Fibroblast of skin of right biceps (primary cell): ENCODE data around the gene PXDN.

Source experiments
- DNase-seq: peaks from one replicate; pipeline ENCODE4 v3.0.0-alpha.2; 2013

The PXDN gene

GRCh38 chr2:1645761-1646476, 98.4 kb downstream of the PXDN start:
- DNase-seq: no peak

GRCh38 chr2:1644427-1644826, 99.9 kb downstream of the PXDN start:
- DNase-seq: no peak

DNA sequence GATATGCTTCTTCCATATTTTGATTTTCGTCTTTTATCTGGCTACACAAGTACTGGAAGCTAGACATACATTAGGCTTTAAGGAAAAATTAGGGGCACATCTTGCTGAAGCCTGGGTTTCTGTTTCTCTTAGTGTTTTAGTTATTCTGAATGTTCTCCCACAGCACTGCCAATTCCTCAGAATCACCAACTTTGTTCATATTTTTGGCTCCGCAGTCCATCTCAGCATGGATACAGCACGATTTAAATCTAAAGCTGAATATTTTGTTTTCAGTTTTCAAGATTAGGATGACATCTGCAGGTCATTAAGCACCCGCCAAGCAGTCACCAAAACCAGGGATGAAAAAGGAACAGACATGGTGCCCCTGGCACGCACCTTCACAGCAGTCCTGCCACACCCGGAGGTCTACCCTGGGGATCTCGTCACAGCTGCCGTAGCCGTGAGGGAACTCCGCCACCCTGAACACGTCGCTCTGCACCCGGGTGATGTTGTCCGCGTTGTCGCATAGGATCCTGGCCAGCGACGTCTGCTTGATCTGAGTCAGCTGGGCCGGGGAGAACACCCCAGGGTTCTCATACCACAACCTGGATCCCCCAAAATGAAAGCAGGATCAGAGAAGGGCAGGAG, 101.2 kb downstream of the PXDN start:
- no peak for DNase-seq

GRCh38 chr2:1642066-1642861, 102.1 kb downstream of the PXDN start:
- peak; percentile 75 for DNase-seq

DNA sequence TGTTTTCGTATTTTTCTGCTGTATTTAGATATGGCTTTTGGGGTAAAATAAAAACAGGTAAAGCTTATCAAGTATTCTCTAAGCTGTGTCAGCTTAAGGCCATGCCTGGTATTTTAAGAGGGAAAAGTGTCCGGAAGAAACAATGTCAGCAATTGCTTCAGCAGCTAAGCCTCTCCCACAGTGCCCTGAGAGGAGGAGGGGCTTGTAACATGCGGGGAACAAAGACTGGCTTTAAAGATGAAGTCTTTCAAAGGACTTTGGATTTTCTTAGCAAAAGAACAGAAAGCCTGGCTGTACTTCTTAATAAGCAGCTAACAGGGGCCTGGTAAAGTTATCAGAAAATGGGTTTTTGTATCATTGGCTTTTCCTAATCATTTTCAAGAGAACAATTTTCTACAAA, 102.8 kb downstream of the PXDN start:
- DNase-seq: peak; percentile 22

- DNase-seq: no peak
Measured at GRCh38 chr2:1640301-1641135, 103.8 kb downstream of the PXDN start.

GRCh38 chr2:1639086-1639858, 105.0 kb downstream of the PXDN start:
- DNase-seq: no peak

DNA sequence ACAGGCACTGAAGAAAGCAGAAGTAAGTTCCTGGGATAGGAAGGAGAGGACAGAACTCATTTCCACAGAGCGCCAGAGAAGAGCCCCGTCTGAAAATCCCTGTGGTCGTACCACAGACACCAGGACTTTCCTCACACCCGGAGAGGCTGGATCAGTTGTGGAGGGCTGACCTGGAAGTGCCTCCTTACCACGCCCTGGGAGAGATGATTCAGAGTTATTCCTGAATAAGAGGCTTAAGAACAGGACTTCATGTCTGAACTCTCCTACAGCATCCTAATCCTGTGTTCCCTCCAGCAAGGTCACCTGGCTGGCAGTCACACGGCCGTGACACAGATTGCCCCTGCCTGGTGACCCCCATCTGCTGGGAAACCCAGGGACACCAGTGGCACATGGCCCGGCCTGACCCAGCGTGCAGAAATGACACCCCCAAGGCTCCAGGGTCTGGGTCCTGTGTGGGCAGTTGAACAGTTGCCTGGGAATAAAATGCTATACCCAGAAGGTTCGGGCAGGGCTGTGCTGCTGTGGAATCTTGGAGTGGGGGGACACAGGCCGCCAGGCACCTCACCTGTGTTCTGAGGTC, 105.9 kb downstream of the PXDN start:
- no peak for DNase-seq

DNA sequence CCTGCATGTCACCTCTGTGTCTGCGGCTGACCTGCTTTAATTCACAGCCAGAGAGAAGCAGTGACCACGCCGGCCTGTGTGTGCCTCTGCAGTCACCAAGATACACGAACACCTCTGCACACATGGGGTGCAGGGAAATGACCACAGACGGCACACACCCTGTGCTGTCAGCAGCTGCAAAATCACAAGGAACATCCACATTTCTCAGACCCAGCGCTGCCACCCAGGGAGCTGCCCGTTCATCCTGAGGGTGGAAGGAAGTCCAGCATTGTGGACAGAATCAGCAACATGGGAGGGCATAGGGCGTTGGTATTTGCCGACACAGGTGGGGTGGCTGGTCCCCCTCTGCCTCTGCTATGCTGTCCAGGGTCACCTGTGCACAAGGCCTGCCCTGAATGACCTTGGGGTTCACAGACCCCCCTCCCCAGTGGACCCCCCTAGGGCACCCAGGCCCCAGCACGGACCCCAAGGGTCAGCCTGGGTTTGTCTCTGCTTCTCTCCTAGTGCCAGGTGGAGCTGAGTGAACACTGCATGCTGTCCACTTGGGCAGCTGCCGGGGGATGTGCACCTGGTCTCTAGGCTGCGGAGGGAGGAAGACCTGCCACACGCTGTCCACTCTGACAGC, 107.4 kb downstream of the PXDN start:
- DNase-seq: no peak

GRCh38 chr2:1635823-1636222, 108.5 kb downstream of the PXDN start:
- no peak for DNase-seq

GRCh38 chr2:1634681-1635341, 109.5 kb downstream of the PXDN start:
- DNase-seq: no peak

DNA sequence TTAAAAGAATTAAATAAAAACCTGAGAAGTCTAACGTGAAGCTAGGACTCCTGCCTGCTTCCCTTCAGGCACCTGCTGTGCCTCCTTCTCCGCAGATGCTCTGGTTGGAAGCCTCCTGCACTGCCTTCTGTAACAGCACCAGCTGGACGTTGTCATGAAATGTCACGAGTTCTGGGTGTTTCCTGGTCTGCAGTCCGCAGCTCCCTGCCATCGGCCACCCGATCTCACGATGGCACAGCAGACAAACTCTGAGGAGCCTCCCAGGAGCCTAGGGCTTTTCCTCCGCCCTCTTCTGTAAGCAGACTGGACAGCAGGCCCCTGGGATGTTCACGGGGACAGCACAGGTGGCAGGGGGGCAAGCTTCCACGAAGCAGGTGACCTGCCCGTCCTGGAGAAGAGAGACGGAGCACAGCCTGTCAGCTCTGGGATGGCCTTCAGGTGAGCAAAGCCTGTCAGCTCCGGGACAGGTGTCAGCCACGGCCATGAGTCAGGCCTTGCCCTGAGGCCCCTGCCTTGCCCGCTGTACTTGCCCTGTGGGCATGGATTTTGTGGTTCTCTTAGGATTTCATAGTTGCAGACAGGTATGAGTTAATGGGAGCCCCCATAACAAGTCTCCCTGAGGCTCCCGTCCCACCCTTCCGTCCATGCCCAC, 110.3 kb downstream of the PXDN start:
- no peak for DNase-seq

DNA sequence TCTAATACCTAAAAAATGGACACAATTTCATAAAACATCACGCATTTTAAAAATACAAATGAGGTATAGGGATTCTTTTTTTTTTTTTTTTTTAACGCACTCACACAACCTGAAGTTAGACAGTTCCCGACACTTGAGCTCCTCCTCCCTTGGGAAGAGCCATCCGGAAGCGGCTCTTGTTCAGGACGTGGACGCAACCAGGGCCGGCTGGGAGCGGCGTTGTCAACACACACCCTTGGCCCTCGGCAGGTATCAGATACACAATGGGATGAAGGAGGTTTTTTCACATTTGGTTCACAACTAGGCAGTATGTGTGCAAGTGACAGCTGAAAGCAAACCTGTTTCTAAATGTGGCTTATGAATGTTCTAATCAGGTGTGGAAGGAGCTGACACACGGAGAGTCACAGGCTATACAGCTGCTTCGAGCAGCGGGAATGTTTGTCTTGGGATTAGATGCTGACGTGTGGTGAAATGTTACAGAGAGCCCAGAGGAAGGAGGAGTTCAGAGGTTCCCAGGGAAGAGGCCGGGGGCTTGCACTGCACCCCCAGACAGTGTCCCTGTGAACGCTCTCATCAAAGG, 111.1 kb downstream of the PXDN start:
- no peak for DNase-seq

- DNase-seq: no peak
Measured at GRCh38 chr2:1632510-1632909, 111.8 kb downstream of the PXDN start.

- peak; percentile 58 for DNase-seq
Measured at GRCh38 chr2:1632002-1632348, 112.3 kb downstream of the PXDN start.

DNA sequence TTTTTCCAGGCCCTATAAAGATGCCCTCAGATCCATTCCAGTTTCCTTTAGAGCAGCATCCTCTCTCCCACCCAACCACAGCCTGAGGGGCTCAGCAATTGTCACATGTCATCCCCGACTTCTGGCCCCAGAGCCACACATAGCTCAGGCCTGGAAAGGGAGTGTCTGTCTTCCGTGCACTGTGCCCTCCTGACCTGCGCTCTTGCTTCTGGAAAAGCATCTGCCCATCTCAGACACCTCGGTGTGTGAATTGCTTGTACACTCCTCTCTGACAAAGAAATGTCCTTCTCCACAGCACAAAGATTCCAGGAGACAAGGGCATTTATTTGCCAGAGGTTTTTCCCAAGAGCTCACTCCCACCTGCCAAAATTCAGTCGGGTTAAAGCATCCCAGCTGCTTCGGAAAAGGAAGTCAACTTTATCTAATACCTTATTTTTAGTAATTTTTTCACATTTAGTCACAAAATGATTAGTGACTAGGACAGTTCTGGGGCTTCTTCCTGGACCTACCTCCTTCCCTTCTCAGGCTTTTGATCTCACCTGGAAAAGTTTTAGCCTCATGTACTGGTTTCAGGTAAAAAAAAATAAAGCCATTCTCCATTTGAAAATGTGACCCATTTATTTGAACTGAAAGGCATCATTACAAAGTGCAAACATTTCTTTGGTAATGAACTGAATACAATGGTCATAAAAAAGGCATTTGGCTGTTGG, 112.9 kb downstream of the PXDN start:
- DNase-seq: no peak

GRCh38 chr2:1628893-1629292, 115.4 kb downstream of the PXDN start:
- DNase-seq: peak; percentile 51

DNA sequence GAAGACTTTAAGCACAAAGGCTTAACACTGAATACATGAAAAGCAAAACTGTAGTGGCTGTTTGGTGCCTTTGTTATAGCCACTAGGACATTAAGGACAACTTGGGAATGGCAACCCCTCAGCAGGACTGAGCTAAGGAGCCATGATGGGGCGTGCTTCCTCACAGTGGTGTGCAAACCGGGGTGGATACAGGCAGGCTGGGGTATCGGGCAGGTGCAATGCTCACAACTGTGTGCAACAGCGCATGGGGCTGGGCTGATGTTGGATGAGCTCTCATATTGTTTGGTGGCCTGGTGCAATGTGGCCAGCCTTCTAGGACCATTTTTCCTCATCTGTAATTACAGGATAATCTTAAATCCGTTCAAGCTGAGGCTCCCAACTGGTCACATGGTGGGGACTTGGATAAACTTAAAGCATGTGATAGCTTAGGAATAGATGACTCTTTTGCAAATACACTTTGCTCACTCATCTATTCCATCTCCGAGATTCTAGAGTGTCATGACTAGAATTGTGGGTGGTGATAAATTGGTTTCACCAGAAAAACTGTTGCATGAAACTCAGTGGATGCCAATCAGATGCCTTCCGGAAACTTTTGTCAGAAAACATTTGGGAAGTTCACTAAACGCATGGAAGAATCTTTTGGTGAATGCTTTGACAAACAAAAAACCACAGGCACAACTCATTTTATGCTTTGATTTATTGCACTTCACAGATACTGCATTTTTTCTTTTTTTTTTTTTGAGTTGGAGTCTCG, 116.5 kb downstream of the PXDN start:
- DNase-seq: peak; percentile 56

- no peak for DNase-seq
Measured at GRCh38 chr2:1626271-1626681, 118.0 kb downstream of the PXDN start.
